Measurements from ENCODE around the gene GPR78. TPM values are rescaled to one million over a fixed set of nuclear protein-coding genes. Genes with fewer than 3 reads are reported as not detected.

GPR78 gene
- total and polyA plus RNA-seq, 2 of the 4 experiments (the other 2 are of a cell fraction), result under 0.01 to 0.10 TPM

DNA sequence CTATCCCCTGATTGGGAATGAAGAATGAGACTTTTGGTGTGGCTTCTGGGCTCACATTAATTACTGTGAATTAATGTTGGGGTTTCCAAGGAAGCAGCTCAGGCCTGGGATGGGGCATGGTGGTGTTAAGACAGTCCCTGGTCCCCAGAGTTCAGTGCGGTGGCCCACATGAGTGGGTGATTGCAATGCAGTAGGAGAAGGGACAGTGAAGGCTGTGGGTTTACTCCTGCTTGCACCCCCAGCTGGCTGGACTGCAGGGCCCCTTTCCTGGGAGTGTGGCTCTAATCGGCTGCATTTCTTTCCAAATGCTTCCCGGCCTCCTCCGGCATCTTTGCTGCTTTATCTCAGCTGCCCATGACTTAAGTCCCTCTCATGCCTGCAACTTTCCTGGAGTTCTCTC lies 28.2 kb upstream of the GPR78 start:
- CTCF ChIA-PET, result no interaction called here
- no peak overlapping the region for H2BK15ac ChIP-seq (ENCODE audit: low read depth, low read length)
- no peak for ATAC-seq (ENCODE audit: low read depth)
- peaks cover 32% of the 10 kb centered on the region for H3K27me3 ChIP-seq (ENCODE audit: control insufficient read depth, insufficient read depth, low read length)
- no peak overlapping the region for H3K14ac ChIP-seq (replicated peaks; ENCODE audit: low read depth, low read length)
- no peak overlapping the region for H3K9ac ChIP-seq (ENCODE audit: low read depth, low read length)
- no peak overlapping the region for H2BK120ac ChIP-seq (ENCODE audit: low read depth, low read length)
- dilution Hi-C loops (cut with HindIII; ENCODE audit: low sequenced_read_pairs, unreplicated experiment) (no loop called here), intact Hi-C loops (cut with micrococcal nuclease) (no loop called here), in situ Hi-C loops (cut with MboI; ENCODE audit: low sequenced_read_pairs) (no loop called here)
- DNase-seq, result no peak
- no peak overlapping the region for H3K23ac ChIP-seq (ENCODE audit: low read depth, low read length)
- no peak overlapping the region for H3K4ac ChIP-seq (ENCODE audit: low read depth, low read length)
- POLR2A ChIA-PET (ENCODE audit: unreplicated experiment), result no interaction called here
- H3K4me3 ChIP-seq (ENCODE audit: insufficient read depth, low read depth, low read length), result no peak overlapping the region
- H4K8ac ChIP-seq (ENCODE audit: low read depth in 2 of 2, low read length in 2 of 2), result no peak overlapping the region
- no peak overlapping the region for H3K56ac ChIP-seq (ENCODE audit: extremely low read depth, insufficient read depth, low read length)
- no peak overlapping the region for H2AK9ac ChIP-seq (replicated peaks; ENCODE audit: low read depth, low read length, poor library complexity)
- no peak overlapping the region for H2AK5ac ChIP-seq (ENCODE audit: low read depth, low read length)
- no peak overlapping the region for H4K5ac ChIP-seq (ENCODE audit: low read depth, low read length)
- no peaks in the 10 kb centered on the region for H3K36me3 ChIP-seq (ENCODE audit: control insufficient read depth, insufficient read depth, low read length)
- no TSS peak for BruUV-seq (replicated peaks)
- peaks cover 2% of the 10 kb centered on the region; the same call in 1 of the 2 replicates for H3K4me1 ChIP-seq (ENCODE audit: control insufficient read depth, insufficient read depth, low read length)
- no peak overlapping the region for H4K91ac ChIP-seq (ENCODE audit: insufficient read depth, low read depth, low read length)
- H3K9me1 ChIP-seq (ENCODE audit: insufficient read depth, low read length), result no peaks in the 10 kb centered on the region
- WGBS, 2 experiments (ENCODE audit: extremely low coverage in 2 of 2, insufficient read length in 1 of 2), result 88% methylated on average over 3 of the region's 4 CpGs; no CpG with 5 or more reads in 1 of the 2 experiments
- no peaks in the 10 kb centered on the region for H4K20me1 ChIP-seq (ENCODE audit: insufficient read depth, low read length)
- H3K4me2 ChIP-seq (ENCODE audit: low read depth, low read length), result no peak overlapping the region
- no peak overlapping the region for H2BK20ac ChIP-seq (ENCODE audit: low read depth, low read length)
- H2AFZ ChIP-seq (replicated peaks; ENCODE audit: low read length, poor library complexity), result no peak overlapping the region
- TF ChIP-seq, protein P1, sequence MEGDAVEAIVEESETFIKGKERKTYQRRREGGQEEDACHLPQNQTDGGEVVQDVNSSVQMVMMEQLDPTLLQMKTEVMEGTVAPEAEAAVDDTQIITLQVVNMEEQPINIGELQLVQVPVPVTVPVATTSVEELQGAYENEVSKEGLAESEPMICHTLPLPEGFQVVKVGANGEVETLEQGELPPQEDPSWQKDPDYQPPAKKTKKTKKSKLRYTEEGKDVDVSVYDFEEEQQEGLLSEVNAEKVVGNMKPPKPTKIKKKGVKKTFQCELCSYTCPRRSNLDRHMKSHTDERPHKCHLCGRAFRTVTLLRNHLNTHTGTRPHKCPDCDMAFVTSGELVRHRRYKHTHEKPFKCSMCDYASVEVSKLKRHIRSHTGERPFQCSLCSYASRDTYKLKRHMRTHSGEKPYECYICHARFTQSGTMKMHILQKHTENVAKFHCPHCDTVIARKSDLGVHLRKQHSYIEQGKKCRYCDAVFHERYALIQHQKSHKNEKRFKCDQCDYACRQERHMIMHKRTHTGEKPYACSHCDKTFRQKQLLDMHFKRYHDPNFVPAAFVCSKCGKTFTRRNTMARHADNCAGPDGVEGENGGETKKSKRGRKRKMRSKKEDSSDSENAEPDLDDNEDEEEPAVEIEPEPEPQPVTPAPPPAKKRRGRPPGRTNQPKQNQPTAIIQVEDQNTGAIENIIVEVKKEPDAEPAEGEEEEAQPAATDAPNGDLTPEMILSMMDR (conservative IDR thresholded peaks at IDR 0.05; ENCODE audit: low read depth, low read length), result no peak
- TF ChIP-seq RAD21 (IDR thresholded peaks at IDR 0.05; ENCODE audit: low read length) (no peak), CHD1 (IDR thresholded peaks at IDR 0.05; ENCODE audit: low read depth, low read length) (no peak), FOS (IDR thresholded peaks at IDR 0.05; ENCODE audit: low read depth, low read length) (no peak), POLR2A (IDR thresholded peaks at IDR 0.05; ENCODE audit: low read depth, low read length) (no peak), MAZ (IDR thresholded peaks at IDR 0.05; ENCODE audit: borderline replicate concordance, low read depth, low read length) (no peak), NFE2L2 (IDR thresholded peaks at IDR 0.05; ENCODE audit: low read depth, low read length) (no peak), MXI1 (IDR thresholded peaks at IDR 0.05; ENCODE audit: borderline replicate concordance, low read depth, low read length) (no peak), CEBPB (IDR thresholded peaks at IDR 0.05; ENCODE audit: low read depth, low read length) (no peak), BHLHE40 (IDR thresholded peaks at IDR 0.05; ENCODE audit: low read depth, low read length) (no peak)
- H3K18ac ChIP-seq (ENCODE audit: low read depth, low read length), result no peak overlapping the region
- H3K79me1 ChIP-seq (ENCODE audit: low read depth in 1 of 2, low read length in 2 of 2), result no peaks in the 10 kb centered on the region
- H2BK5ac ChIP-seq (ENCODE audit: low read depth, low read length, poor library complexity, severe bottlenecking), result no peak overlapping the region
- no peak overlapping the region for H3K27ac ChIP-seq (ENCODE audit: insufficient read depth, low read length)
- peaks cover 2% of the 10 kb centered on the region for H3K9me3 ChIP-seq (ENCODE audit: control insufficient read depth, insufficient read depth, low read length)

All from IMR-90 (cell line).